ENCODE results near the gene RALGAPB.

RALGAPB gene

DNA sequence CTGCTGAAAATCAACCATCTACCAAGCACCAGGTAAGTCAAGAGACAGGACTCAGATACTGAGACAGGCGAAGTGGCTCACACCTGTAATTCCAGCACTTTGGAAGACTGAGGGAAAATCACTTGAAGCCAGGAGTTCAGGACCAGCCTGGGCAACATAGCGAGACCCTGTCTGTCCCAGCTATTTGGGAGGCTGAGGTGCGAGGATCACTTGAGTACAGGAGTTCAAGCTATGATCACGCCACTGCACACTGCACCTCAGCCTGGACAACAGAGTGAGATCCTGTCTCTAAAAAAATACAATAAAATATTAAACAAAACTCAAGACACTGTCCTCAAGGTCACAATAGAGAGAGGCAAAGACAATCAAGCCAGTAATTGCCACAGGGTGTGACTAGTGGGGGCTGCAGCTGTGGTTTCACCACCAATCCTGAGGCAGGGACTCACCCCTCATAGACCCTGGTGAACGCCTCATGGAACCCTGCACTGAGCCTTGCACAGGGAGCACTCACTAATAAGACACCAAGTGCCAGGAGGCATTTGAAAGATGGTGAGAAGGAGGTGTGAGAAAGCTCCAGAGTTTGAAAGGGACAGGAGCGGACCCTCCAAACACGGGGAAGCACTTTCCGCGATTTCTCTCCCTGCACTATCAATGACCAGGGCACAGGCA lies 39.2 kb upstream of the RALGAPB start:
- no peaks in the 10 kb centered on the region for H3F3A ChIP-seq (ENCODE audit: insufficient read depth)
- peaks cover 28% of the 10 kb centered on the region for H3K36me3 ChIP-seq (ENCODE audit: low read length)
- peaks cover 37% of the 10 kb centered on the region for H4K20me1 ChIP-seq (ENCODE audit: low read depth, low read length)
- H3K4me3 ChIP-seq (ENCODE audit: insufficient read depth, low read length, poor library complexity, severe bottlenecking), result peak overlapping the region; percentile 92
- H3K9me3 ChIP-seq (ENCODE audit: insufficient read depth, low read length), result no peaks in the 10 kb centered on the region
- no peak overlapping the region for H2AFZ ChIP-seq (ENCODE audit: low read depth, low read length, severe bottlenecking)
- H3K9me2 ChIP-seq (replicated peaks; ENCODE audit: insufficient read depth, low read length), result no peaks in the 10 kb centered on the region
- H3K27me3 ChIP-seq (ENCODE audit: low read length), result no peaks in the 10 kb centered on the region
- H3K9ac ChIP-seq (ENCODE audit: low read length), result peak overlapping the region; percentile 97
- peak overlapping the region; percentile 75 for H3K4me2 ChIP-seq (ENCODE audit: low read depth, low read length, poor library complexity, severe bottlenecking)
- TF ChIP-seq, protein P1, sequence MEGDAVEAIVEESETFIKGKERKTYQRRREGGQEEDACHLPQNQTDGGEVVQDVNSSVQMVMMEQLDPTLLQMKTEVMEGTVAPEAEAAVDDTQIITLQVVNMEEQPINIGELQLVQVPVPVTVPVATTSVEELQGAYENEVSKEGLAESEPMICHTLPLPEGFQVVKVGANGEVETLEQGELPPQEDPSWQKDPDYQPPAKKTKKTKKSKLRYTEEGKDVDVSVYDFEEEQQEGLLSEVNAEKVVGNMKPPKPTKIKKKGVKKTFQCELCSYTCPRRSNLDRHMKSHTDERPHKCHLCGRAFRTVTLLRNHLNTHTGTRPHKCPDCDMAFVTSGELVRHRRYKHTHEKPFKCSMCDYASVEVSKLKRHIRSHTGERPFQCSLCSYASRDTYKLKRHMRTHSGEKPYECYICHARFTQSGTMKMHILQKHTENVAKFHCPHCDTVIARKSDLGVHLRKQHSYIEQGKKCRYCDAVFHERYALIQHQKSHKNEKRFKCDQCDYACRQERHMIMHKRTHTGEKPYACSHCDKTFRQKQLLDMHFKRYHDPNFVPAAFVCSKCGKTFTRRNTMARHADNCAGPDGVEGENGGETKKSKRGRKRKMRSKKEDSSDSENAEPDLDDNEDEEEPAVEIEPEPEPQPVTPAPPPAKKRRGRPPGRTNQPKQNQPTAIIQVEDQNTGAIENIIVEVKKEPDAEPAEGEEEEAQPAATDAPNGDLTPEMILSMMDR (IDR thresholded peaks at IDR 0.05; ENCODE audit: insufficient read depth, low read length, poor library complexity, severe bottlenecking), result no peak
- no peak overlapping the region for H3K27ac ChIP-seq (ENCODE audit: low read depth, low read length)
- peaks cover 63% of the 10 kb centered on the region for H3K79me2 ChIP-seq (ENCODE audit: insufficient read depth, low read length)

DNA sequence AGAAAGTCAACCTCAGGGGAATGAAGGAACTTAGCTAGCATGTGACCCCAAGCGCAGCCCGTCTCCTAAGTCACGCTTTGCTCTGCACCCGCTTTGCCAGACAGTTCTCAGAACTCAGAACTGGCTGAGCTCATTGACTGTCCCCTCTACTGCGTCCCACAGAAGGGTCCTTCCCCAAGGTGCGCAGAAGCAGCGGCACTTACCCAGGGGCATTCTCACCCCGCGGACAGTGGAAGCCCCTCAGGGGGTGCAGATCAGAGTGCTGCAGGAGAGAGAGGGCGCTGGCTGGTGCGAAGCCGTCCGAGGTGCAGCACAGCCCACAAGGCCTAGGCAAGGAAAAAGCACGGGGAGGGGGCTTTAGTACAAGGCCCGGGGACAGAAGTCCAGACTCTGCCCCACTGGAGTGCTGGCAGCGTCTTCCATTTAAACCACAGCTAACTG lies 38.3 kb upstream of the RALGAPB start:
- Histone ChIP-seq H3K36me3 (ENCODE audit: low read length) (peaks cover 26% of the 10 kb centered on the region), H4K20me1 (ENCODE audit: low read depth, low read length) (peaks cover 34% of the 10 kb centered on the region)

DNA sequence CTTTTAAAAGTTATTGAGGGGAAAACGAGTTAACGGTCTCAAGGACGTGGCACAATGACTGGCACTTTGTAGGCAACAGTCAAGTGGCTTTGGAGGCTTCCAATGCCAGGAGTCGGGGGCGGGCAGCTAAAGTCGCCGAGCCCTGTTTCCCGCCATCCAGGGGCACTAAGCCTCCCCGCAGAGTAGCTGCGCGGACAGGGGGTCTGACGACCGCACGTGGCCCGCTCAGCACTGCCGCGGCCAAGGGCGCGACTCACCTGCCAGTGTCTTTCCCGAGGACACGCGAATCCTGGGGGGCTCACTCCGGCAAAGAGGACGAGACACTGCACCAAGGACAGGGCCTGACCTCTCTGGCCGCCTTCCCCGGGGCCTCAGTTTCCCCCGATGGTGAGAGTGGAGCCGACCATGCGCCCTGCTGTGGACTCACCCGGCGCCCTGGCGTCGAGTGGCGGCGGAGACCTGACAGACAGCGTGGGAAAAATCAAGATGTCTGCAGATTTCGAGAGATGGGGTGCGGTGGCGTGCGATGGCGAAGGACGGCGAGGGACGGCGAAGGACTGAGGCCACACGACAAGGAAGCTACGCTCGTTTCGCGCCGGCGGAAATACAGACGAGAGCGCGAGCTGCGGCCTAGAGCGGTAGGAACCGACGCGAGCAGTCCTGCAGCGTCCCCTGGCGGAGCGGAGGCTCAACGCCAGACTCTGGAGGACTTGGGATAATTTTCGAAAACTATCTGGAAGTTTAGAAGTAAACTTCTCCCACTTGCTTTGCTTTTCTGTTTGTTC lies 37.7 kb upstream of the RALGAPB start, which contains the start of gene SNHG17:
Gene SNHG17, minus strand, starts transcription at position 559 of the 785 bp plus-strand sequence.
- peak within 1 kb of the TSS; percentile 97 for H3K9ac ChIP-seq (ENCODE audit: low read length)
- no peaks in the 10 kb centered on the region for H3K9me2 ChIP-seq (replicated peaks; ENCODE audit: insufficient read depth, low read length)
- H3K36me3 ChIP-seq (ENCODE audit: low read length), result peaks cover 23% of the 10 kb centered on the region
- H3K27me3 ChIP-seq (ENCODE audit: low read length), result no peaks in the 10 kb centered on the region
- TF ChIP-seq EZH2phosphoT487 (conservative IDR thresholded peaks at IDR 0.05; ENCODE audit: low read length), result no peak
- TF ChIP-seq, protein P1 (IDR thresholded peaks at IDR 0.05; ENCODE audit: insufficient read depth, low read length, poor library complexity, severe bottlenecking), result peak; percentile 83
- peak within 1 kb of the TSS; percentile 92 for H3K4me3 ChIP-seq (ENCODE audit: insufficient read depth, low read length, poor library complexity, severe bottlenecking)
- H3F3A ChIP-seq (ENCODE audit: insufficient read depth), result no peaks in the 10 kb centered on the region
- H2AFZ ChIP-seq (ENCODE audit: low read depth, low read length, severe bottlenecking), result peak within 1 kb of the TSS; percentile 66
- H3K79me2 ChIP-seq (ENCODE audit: insufficient read depth, low read length), result peaks cover 48% of the 10 kb centered on the region
- peak within 1 kb of the TSS; percentile 75 for H3K4me2 ChIP-seq (ENCODE audit: low read depth, low read length, poor library complexity, severe bottlenecking)
- H4K20me1 ChIP-seq (ENCODE audit: low read depth, low read length), result peaks cover 34% of the 10 kb centered on the region
- H3K27ac ChIP-seq (ENCODE audit: low read depth, low read length), result peak within 1 kb of the TSS; percentile 78
- no peaks in the 10 kb centered on the region for H3K9me3 ChIP-seq (ENCODE audit: insufficient read depth, low read length)

More for the DNA sequence above, 38.3 kb upstream of the RALGAPB start:
- H2AFZ ChIP-seq (ENCODE audit: low read depth, low read length, severe bottlenecking), result no peak overlapping the region
- TF ChIP-seq, protein P1 (IDR thresholded peaks at IDR 0.05; ENCODE audit: insufficient read depth, low read length, poor library complexity, severe bottlenecking), result no peak
- TF ChIP-seq EZH2phosphoT487 (conservative IDR thresholded peaks at IDR 0.05; ENCODE audit: low read length), result no peak
- H3K79me2 ChIP-seq (ENCODE audit: insufficient read depth, low read length), result peaks cover 54% of the 10 kb centered on the region
- no peaks in the 10 kb centered on the region for H3K27me3 ChIP-seq (ENCODE audit: low read length)
- no peaks in the 10 kb centered on the region for H3F3A ChIP-seq (ENCODE audit: insufficient read depth)
- peak overlapping the region; percentile 75 for H3K4me2 ChIP-seq (ENCODE audit: low read depth, low read length, poor library complexity, severe bottlenecking)
- H3K9ac ChIP-seq (ENCODE audit: low read length), result peak overlapping the region; percentile 97
- no peaks in the 10 kb centered on the region for H3K9me3 ChIP-seq (ENCODE audit: insufficient read depth, low read length)
- peak overlapping the region; percentile 78 for H3K27ac ChIP-seq (ENCODE audit: low read depth, low read length)
- peak overlapping the region; percentile 92 for H3K4me3 ChIP-seq (ENCODE audit: insufficient read depth, low read length, poor library complexity, severe bottlenecking)
- H3K9me2 ChIP-seq (replicated peaks; ENCODE audit: insufficient read depth, low read length), result no peaks in the 10 kb centered on the region
